Prostate gland (tissue), 2 donors: ENCODE results near the gene CCDC18. TPM values are rescaled to one million over a fixed set of nuclear protein-coding genes. Genes with fewer than 3 reads are reported as not detected.

Experiments
- DNase-seq: peaks from one replicate; pipeline ENCODE4 v3.0.0-alpha.2; 2019; ENCODE audit warnings: low spot score
- H3K27ac ChIP-seq, 2 donors: fragments of 200-600 bp; sonication (generic); 2 replicates each; pipeline ENCODE4 v1.5.1; 2017 to 2019
- H3K27me3 ChIP-seq: fragments of 200-600 bp; sonication (generic); replicated peaks from 2 replicates; pipeline ENCODE4 v1.5.1; 2019; ENCODE audit not compliant: insufficient read depth
- H3K36me3 ChIP-seq, 2 donors: fragments of 200-600 bp; sonication (generic); 1 replicate in 1 of 2; 2 replicates in 1 of 2; pipeline versions ENCODE4 v1.5.1 to v1.8.1; 2017 to 2019
- H3K4me1 ChIP-seq: fragments of 200-600 bp; sonication (generic); replicated peaks from 2 replicates; pipeline ENCODE4 v1.5.1; 2019
- H3K4me3 ChIP-seq, 2 donors: fragments of 200-600 bp; sonication (generic); 2 replicates each; pipeline ENCODE4 v1.5.1; 2017 to 2019
- H3K9me3 ChIP-seq: fragments of 200-600 bp; sonication (generic); 2 replicates; pipeline ENCODE4 v1.5.1; 2017
- CTCF ChIP-seq, 4 experiments: fragments of 200-600 bp in 2 of 4; fragments of 450-650 bp in 2 of 4; sonication (generic) in 2 of 4; IDR thresholded peaks; 1 replicate in 3 of 4; 2 replicates in 1 of 4; pipeline ENCODE4 v1.5.1; 2016 to 2019; ENCODE audit warnings: antibody characterized with exemption in 4 of 4, mild to moderate bottlenecking in 2 of 4, moderate library complexity in 2 of 4
- POLR2A ChIP-seq: fragments of 450-650 bp; IDR thresholded peaks from one replicate; pipeline ENCODE4 v1.6.1; 2016; ENCODE audit warnings: antibody characterized with exemption, mild to moderate bottlenecking
- POLR2AphosphoS5 ChIP-seq: sonication (generic); formaldehyde crosslinking; IDR thresholded peaks from one replicate; pipeline ENCODE4 v1.6.1; 2017; ENCODE audit warnings: antibody characterized with exemption
- WGBS: methylation state at CpG from one replicate; pipeline ENCODE4 v1.1.5; 2018; 5-methylcytosine and 5-hydroxymethylcytosine counted together
- intact Hi-C: fragments of 100-400 bp; cut with DNase I; formaldehyde crosslinking; loops from one replicate; pipeline ENCODE4 v1.14.2; 2022
- total RNA-seq, 2 donors: library from RNA; depleted of rRNA; stranded (reverse); fragments of >200 nt; gene quantifications; one replicate each; pipeline ENCODE4 v1.1.0, GENCODE V29; 2016

Gene CCDC18
- total RNA-seq, 2 donors from 2014 or later, result 12.0 to 12.7 TPM

GRCh38 chr1:93148001-93148400, 32.5 kb upstream of the CCDC18 start:
- intact Hi-C loops, result no loop called here
- Histone ChIP-seq H3K9me3 (no peaks in the 10 kb centered on the region), H3K27ac (no peak overlapping the region), H3K27me3 (no peaks in the 10 kb centered on the region), H3K4me1 (no peaks in the 10 kb centered on the region), H3K36me3 (no peaks in the 10 kb centered on the region), H3K4me3 (no peak overlapping the region)
- 59% methylated on average over 7 of the region's 7 CpGs for WGBS
- TF ChIP-seq POLR2AphosphoS5 (no peak), POLR2A (no peak)
- DNase-seq, result no peak

DNA sequence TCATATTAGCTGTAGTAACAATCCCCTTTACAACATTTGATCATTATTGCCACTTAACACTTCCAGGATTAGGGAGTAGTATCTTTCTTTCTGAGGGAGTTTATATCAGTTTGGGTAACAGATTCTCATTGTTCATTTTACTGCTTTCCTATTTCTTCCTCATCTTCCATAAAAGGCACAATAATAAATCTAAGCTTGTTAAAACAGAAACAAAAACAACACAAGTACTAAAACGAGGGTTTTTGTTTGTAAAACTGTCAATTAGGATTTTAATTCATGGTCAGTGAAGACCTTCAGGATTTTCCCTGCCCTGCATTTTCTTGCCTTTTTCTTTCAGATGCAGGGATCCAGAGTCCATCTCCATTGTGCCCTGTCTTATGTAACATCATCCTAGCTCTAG, 29.8 kb upstream of the CCDC18 start:
- H3K9me3 ChIP-seq, result no peaks in the 10 kb centered on the region
- no peaks in the 10 kb centered on the region for H3K27me3 ChIP-seq
- 10% methylated on average over 1 of the region's 1 CpG for WGBS
- no peak for TF ChIP-seq POLR2AphosphoS5
- no peak for TF ChIP-seq POLR2A
- TF ChIP-seq CTCF (IDR thresholded peaks at IDR 0.05), result no peak
- intact Hi-C loops, result no loop called here
- no peaks in the 10 kb centered on the region for H3K36me3 ChIP-seq
- no peak for DNase-seq
- no peak overlapping the region for H3K4me3 ChIP-seq
- no peaks in the 10 kb centered on the region for H3K4me1 ChIP-seq
- no peak overlapping the region for H3K27ac ChIP-seq

DNA sequence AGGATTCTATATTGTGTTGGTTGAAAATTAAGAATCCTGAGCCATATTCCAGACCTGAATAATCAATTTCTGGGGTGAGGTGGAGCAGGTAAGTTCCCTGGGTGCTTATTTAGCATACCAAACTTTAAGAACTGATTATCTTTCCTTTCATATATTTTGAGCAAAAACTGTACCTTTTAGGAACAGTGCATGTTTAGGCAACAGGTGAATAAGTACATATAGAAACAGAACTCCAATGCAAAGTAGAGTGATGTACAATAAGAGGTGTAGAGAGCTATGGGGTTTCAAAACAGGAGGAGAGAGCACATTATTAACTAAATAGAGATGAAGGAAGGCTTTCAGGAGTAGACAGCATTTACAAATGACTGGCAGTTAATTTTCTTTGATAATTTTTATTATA, 29.1 kb upstream of the CCDC18 start:
- TF ChIP-seq POLR2A (no peak), POLR2AphosphoS5 (no peak), CTCF (IDR thresholded peaks at IDR 0.05) (no peak)
- no peaks in the 10 kb centered on the region for H3K36me3 ChIP-seq
- intact Hi-C loops, result no loop called here

GRCh38 chr1:93152835-93153234, 27.7 kb upstream of the CCDC18 start:
- Histone ChIP-seq H3K9me3 (no peaks in the 10 kb centered on the region), H3K36me3 (no peaks in the 10 kb centered on the region), H3K27ac (no peak overlapping the region), H3K27me3 (no peaks in the 10 kb centered on the region), H3K4me3 (no peak overlapping the region), H3K4me1 (no peaks in the 10 kb centered on the region)
- 90% methylated on average over 2 of the region's 2 CpGs for WGBS
- no peak for DNase-seq
- intact Hi-C loops, result no loop called here
- TF ChIP-seq POLR2AphosphoS5 (no peak), POLR2A (no peak), CTCF (IDR thresholded peaks at IDR 0.05) (no peak)

More for the DNA sequence above, 29.1 kb upstream of the CCDC18 start:
- H3K4me1 ChIP-seq, result no peaks in the 10 kb centered on the region
- no peaks in the 10 kb centered on the region for H3K27me3 ChIP-seq
- no peak for DNase-seq
- H3K9me3 ChIP-seq, result no peaks in the 10 kb centered on the region
- H3K27ac ChIP-seq, result no peak overlapping the region
- no peak overlapping the region for H3K4me3 ChIP-seq

GRCh38 chr1:93154898-93155297, 25.6 kb upstream of the CCDC18 start:
- intact Hi-C loops, result no loop called here
- Histone ChIP-seq H3K9me3 (no peaks in the 10 kb centered on the region), H3K4me3 (no peak overlapping the region), H3K27me3 (no peaks in the 10 kb centered on the region), H3K36me3 (no peaks in the 10 kb centered on the region), H3K27ac (no peak overlapping the region), H3K4me1 (no peaks in the 10 kb centered on the region)
- TF ChIP-seq CTCF (IDR thresholded peaks at IDR 0.05) (no peak), POLR2A (no peak), POLR2AphosphoS5 (no peak)
- DNase-seq, result no peak
